Measurements from ENCODE around the gene SFMBT2.

The SFMBT2 gene

DNA sequence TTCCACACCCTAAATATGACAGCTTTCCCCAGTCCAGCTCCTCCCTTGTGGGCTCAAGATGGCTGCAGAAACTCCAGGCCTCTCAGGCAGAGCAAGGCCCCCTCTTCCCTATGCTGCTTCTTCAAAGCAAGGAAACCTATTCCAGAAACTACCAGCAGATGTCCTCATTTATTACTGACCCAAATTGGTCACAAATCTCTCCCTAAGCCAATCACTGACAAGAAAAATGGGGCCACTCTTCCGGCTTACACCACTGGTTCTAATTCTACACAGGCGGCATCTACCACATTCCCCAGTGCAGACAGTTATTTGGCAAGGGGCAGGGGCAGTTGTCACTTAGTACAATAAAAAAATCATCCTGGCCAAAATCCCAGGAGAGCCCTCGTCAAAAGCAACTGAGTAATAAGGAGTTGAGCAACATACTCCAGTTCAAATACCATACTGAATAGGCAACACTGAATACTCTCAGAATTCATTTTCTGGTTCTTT lies 150.4 kb downstream of the SFMBT2 start:
- H3K36me3 ChIP-seq (ENCODE audit: control insufficient read depth, insufficient read depth, low read length), result no peaks in the 10 kb centered on the region

DNA sequence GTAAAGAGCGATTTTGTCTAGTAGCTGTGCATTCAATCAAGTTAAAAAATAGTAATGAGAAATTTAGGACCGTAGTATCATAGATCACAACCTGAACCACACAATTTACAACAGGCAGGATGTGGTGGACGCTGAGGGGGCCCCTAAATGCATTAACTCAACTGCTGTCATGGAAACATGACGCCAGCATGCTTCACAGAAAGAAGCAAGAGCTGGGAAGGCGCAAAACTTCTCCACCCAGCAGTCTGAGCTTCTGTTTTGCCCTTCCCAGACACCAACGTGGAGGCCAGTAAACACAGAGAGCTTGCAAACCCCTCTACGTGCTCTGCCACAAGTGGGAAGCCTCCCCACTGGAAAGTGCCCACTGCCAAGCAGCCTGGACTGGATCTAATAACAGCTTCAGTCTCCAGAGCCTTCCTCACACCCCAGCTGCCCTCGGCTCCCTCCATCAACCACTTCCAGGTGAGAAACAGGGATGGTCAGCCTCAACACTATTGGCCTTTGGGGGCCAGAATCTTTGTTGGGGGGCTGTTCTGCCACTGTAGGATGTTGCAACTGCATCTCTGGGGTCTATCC lies 151.8 kb downstream of the SFMBT2 start:
- H3K36me3 ChIP-seq (ENCODE audit: control insufficient read depth, insufficient read depth, low read length), result no peaks in the 10 kb centered on the region
- H3K4me3 ChIP-seq (replicated peaks; ENCODE audit: low read depth, low read length), result no peak overlapping the region
- TF ChIP-seq, protein P1, sequence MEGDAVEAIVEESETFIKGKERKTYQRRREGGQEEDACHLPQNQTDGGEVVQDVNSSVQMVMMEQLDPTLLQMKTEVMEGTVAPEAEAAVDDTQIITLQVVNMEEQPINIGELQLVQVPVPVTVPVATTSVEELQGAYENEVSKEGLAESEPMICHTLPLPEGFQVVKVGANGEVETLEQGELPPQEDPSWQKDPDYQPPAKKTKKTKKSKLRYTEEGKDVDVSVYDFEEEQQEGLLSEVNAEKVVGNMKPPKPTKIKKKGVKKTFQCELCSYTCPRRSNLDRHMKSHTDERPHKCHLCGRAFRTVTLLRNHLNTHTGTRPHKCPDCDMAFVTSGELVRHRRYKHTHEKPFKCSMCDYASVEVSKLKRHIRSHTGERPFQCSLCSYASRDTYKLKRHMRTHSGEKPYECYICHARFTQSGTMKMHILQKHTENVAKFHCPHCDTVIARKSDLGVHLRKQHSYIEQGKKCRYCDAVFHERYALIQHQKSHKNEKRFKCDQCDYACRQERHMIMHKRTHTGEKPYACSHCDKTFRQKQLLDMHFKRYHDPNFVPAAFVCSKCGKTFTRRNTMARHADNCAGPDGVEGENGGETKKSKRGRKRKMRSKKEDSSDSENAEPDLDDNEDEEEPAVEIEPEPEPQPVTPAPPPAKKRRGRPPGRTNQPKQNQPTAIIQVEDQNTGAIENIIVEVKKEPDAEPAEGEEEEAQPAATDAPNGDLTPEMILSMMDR (IDR thresholded peaks at IDR 0.05; ENCODE audit: insufficient read depth, low read length, poor library complexity, severe bottlenecking), result no peak
- no peaks in the 10 kb centered on the region for H3K27me3 ChIP-seq (replicated peaks; ENCODE audit: control insufficient read depth, insufficient read depth, low read length)
- DNase-seq (ENCODE audit: extremely low read depth, insufficient read length), result peak; percentile 32

More for the DNA sequence above, 150.4 kb downstream of the SFMBT2 start:
- TF ChIP-seq, protein P1 (IDR thresholded peaks at IDR 0.05; ENCODE audit: insufficient read depth, low read length, poor library complexity, severe bottlenecking), result peak; percentile 59
- H3K4me3 ChIP-seq (replicated peaks; ENCODE audit: low read depth, low read length), result no peak overlapping the region
- DNase-seq (ENCODE audit: extremely low read depth, insufficient read length), result no peak
- no peaks in the 10 kb centered on the region for H3K27me3 ChIP-seq (replicated peaks; ENCODE audit: control insufficient read depth, insufficient read depth, low read length)

DNA sequence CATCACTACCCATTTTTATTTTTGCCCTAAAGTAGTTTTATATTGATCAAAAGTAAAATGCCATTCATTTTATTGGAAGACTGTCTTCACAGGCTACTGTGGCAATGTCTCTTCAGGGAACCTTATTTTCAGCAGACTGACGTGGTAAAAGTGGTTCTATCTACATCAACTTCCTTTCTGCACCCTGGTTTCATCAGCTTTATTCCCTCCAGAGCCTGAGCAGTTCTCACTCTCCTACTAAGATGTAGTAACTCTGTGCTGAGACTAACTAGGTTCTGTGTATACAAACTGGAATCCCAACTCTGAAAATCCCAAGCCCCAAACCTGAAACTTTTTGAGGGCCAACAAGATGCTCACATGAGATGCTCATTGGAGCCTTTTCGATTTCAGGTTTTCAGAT lies 155.3 kb downstream of the SFMBT2 start:
- Histone ChIP-seq H3K36me3 (ENCODE audit: control insufficient read depth, insufficient read depth, low read length) (no peaks in the 10 kb centered on the region; the same call in none of the 2 replicates), H3K4me3 (replicated peaks; ENCODE audit: low read depth, low read length) (no peak overlapping the region), H3K27me3 (replicated peaks; ENCODE audit: control insufficient read depth, insufficient read depth, low read length) (no peaks in the 10 kb centered on the region)
- TF ChIP-seq, protein P1 (IDR thresholded peaks at IDR 0.05; ENCODE audit: insufficient read depth, low read length, poor library complexity, severe bottlenecking), result no peak
- DNase-seq (ENCODE audit: extremely low read depth, insufficient read length), result no peak

DNA sequence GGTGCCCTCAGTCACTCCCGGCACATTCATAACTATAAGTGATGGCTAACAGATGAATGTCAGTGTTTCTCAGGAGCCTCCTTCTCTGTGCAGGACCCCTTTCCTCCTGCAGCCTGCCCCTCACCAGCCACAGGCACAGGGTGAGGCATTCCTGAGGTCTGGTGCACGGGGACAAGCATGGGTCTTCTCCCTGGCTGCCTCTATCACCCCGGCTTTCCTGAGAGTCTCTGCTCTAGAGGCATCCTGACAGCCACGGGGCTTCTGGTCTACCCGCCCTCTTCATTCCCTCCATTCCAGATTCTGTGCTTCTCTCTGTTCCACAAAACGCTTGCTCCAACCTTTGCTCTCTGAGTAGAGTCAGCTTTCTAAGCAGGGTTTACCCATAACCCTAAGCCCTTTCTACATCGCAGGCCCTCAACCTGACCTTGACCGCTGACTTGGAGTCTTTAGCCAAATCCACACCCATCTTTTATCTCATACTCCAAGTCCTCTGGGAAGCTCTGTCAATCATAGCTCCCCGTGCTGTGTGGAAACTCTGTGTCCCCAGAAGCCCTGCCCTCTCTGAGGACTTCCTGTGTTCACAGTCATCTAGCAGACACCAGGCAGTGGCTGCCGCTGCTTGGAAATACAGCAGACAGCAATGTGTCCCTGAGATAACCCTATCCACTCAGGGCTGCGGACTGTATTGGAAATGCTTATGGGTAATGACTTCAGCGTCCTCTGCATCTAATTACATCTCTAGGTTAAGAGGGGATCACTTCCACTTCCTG lies 159.0 kb downstream of the SFMBT2 start:
- Histone ChIP-seq H3K4me3 (replicated peaks; ENCODE audit: low read depth, low read length) (no peak overlapping the region), H3K36me3 (ENCODE audit: control insufficient read depth, insufficient read depth, low read length) (peaks cover 3% of the 10 kb centered on the region), H3K27me3 (replicated peaks; ENCODE audit: control insufficient read depth, insufficient read depth, low read length) (no peaks in the 10 kb centered on the region)
- no peak for DNase-seq (ENCODE audit: extremely low read depth, insufficient read length)
- TF ChIP-seq, protein P1 (IDR thresholded peaks at IDR 0.05; ENCODE audit: insufficient read depth, low read length, poor library complexity, severe bottlenecking), result no peak

DNA sequence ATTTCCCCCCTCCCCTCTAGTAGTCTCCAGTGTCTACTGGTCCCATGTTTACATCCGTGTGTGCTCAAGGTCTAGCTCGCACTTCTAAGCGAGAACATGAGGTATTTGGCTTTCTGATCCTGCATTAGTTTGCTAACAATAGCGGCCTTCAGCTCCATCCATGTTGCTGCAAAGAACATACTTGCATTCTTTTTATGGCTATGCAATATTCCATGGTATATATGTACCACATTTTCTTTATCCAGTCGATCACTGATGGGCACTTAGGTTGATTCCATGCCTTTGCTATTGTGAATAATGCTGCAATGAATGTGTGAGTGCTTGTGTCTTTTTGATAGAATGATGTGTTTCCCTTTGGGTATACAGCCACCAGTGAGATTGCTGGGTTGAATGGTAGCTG lies 160.6 kb downstream of the SFMBT2 start:
- H3K27me3 ChIP-seq (replicated peaks; ENCODE audit: control insufficient read depth, insufficient read depth, low read length), result no peaks in the 10 kb centered on the region
- H3K4me3 ChIP-seq (replicated peaks; ENCODE audit: low read depth, low read length), result no peak overlapping the region
- H3K36me3 ChIP-seq (ENCODE audit: control insufficient read depth, insufficient read depth, low read length), result peaks cover 3% of the 10 kb centered on the region
- no peak for DNase-seq (ENCODE audit: extremely low read depth, insufficient read length)
- TF ChIP-seq, protein P1 (IDR thresholded peaks at IDR 0.05; ENCODE audit: insufficient read depth, low read length, poor library complexity, severe bottlenecking), result no peak

Data from GM06990 (cell line).